Hematopoietic multipotent progenitor cell treated with erythropoietin and hydrocortisone succinate and interleukin-3 and kit ligand, for 6 days (in vitro differentiated cells): ENCODE results near the gene NDFIP1.

Experiments
- DNase-seq: peaks from one replicate; pipeline ENCODE4 v3.0.0-alpha.2; 2015

NDFIP1 gene

DNA sequence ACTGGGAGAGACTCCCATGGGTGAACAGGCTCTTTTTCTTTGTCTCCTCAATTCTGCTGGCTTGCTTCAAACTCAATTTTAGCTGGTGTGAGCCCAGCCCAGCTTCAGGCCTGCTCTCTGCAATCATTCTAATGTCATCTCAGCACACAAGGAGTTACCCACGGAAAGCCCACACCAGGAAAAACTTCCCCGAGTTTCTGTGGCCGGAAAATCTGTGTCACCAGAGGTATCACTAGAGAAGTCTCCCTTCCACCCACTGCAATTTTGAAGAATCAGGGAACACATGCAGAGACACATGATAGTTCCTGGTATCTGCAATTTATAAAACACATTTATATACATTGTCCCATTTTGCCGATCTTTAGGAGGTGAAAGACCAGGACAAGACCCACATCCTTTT, 13.5 kb upstream of the NDFIP1 start:
- DNase-seq, result no peak

DNA sequence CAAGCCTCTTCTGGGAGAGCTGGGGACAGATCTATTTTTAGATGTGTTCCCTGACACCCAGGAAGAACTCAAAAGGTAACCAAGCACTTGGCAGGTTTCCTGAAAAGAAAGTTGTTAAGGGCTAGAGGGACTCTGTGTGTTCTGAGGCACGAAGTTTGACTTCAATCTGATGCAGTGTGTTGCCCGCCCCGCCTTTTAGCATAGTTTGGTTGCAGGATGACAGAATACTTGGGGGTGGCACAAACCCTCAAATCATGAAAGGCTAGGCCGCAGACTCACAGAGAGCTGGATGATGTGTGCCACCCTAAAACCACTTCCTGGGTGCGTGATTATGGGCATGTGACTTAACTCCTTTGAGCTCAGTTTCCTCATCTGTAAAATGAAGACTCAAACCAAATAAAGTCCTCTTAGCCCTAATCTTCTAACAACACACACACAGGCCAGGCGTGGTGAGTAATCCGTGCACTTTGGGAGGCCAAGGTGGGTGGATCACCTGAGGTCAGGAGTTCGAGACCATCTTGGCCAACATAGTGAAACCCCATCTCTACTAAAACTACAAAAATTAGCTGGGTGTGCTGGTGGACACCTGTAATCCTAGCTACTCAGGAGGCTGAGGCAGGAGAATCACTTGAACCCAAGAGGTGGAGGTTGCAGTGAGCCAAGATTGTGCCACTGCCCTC, 12.8 kb upstream of the NDFIP1 start:
- DNase-seq, result peak; percentile 69

DNA sequence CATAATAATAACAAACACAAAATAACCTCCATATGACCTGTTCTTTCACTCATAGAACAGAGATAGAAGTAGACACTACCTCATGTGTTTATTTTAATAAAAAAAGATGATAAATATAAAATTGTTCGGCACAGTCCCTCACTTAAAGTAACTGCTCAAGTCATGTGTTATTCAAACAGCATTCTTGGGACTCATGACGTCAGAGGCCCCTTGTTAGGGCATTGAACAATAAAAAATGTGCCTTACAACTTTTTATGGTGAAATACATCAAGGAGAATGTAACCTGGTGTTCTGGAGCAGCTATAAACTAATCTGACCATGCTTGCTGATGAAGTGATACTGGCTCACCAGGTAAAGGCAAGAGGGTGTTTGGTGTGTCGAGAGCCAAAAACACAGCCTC, 12.2 kb upstream of the NDFIP1 start:
- DNase-seq, result no peak

DNA sequence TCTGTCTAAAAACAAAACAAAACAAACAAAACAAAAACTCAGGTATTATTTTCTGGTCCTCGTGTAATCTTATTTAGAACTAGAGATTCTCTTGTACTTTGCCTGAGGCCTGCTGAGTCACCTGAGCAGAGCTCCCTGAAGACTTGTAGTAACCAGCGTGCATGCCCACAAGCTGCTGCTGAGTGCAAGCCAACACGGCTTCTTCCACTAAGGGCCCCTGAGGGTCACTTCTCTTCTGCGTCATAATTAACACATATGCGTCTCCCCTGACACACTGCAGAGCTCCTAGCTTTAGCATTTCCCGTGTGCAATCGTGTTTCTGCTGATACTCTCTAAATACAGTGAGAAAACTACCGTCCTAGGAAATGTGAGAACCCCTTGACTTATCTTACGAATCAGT, 10.9 kb upstream of the NDFIP1 start:
- DNase-seq, result no peak

DNA sequence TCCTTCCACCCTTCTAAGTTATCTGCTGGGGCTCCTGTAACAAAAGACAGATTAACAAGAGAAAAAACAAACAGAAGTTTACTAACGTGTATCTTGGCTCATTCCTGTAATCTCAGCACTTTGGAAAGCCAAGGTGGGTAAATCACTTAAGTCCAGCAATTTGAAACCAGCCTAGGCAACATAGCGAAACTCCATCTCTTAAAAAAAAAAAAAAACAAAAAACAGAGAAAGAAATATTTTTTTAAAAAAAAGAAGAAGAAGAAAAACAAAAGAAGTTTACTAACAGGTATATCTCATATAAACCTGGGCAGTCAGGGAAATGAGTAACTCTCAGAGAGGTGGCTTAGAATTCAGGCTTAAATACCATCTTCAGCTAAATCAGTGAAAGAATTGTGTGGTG, 10.3 kb upstream of the NDFIP1 start:
- no peak for DNase-seq

DNA sequence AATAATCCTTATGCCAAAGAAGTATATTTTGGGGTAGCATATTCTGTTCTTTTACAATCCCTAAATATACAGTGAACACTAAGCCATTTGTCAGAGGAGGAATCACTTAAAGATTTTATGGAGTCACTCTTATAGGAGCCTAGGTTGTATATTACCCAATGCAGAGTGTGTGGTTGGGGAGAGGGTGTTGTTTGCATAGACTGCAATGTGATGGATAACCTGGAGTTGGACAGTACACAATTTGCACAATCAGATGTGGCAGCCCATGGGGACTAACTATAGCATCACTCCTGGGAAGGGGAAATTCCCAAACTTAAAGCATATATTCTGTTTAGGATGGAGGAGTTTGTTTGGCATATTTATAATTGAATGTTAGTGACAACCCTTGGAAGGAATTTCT, 9.6 kb upstream of the NDFIP1 start:
- DNase-seq, result no peak

DNA sequence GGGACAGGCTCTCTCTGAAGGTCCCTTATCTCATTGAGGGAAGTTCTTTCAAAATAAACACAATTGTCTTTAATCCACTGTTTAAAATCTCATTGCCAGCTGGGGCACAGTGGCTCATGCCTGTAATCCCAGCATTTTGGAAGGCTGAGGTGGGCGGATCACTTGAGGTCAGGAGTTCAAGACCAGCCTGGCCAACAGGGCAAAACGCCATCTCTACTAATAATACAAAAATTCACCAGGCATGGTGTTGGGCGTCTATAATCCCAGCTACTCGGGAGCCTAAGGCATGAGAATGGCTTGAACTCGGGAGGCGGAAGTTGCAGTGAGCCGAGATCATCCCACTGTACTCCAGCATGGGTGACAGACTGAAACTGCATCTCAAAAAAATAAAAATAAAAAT, 8.3 kb upstream of the NDFIP1 start:
- DNase-seq, result peak; percentile 41

DNA sequence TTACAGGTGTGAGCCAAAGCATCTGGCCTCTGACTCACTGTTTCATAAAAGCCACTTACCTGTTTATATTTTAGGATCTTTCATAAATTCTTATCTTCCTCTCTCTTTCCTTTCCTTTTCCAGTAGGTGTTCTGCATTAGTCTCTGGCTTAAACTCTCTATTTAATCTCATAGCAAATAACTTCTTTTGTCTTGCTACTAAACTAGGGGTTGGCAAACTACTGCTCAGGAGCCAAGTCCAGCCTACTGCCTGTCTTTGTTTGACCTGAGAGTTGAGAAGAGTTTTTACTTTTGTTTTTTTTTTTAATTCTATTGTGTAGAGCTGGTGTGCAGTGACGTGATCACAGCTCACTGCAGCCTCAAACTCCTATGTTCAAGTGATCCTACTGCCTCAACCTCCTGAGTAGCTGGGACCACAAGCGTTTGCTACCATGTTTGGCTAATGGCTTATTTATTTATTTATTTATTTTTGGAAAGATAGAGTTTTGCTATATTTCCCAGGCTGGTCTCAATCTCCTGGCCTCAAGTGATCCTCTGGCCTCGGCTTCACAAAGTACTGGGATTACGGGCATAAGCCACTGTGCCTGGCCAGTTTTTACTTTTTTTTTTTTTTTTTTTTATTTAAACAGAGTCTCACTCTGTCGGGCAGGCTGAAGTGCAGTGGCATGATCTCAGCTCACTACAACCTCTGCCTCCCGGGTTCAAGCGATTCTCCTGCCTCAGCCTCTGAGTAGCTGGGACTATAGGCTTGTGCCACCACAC, 5.4 kb upstream of the NDFIP1 start:
- DNase-seq, result no peak

DNA sequence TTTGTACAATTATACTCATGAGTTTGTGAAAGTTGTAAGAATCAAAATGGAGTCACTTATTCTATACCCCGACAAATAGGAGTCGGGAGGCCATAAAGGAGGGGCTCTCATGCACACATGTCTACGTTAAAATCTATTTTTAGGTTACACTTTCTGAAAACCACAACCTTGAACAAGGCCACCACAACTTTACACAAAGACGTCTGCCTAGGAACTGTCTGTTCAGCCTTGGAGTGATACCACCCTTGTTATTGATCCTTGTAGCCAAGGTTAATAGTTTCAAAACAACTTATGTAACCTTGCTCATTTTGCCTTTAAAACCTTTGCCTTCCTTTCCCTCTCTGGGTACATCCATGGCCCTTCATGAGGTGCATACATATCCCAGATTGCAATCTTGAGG, 4.1 kb upstream of the NDFIP1 start:
- DNase-seq, result peak; percentile 51

DNA sequence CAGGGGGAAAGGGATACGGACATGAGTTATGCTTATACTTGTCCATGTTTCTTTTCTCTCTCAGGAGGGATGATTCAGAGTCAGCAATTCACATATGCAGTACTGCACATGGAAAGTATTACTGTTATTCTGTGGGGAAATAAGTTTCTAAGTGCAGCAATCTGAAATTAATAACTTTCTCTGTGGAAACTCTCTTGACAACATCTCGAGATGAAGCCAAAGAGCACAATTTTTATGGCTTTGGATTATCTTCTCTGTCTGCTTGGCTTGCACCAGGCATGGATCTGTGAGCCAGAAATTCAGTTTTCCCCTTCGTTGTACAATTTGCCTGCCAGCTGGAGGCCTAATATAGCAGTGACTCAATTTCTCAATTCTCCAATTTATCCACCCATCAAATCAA, 2.5 kb upstream of the NDFIP1 start:
- DNase-seq, result no peak

DNA sequence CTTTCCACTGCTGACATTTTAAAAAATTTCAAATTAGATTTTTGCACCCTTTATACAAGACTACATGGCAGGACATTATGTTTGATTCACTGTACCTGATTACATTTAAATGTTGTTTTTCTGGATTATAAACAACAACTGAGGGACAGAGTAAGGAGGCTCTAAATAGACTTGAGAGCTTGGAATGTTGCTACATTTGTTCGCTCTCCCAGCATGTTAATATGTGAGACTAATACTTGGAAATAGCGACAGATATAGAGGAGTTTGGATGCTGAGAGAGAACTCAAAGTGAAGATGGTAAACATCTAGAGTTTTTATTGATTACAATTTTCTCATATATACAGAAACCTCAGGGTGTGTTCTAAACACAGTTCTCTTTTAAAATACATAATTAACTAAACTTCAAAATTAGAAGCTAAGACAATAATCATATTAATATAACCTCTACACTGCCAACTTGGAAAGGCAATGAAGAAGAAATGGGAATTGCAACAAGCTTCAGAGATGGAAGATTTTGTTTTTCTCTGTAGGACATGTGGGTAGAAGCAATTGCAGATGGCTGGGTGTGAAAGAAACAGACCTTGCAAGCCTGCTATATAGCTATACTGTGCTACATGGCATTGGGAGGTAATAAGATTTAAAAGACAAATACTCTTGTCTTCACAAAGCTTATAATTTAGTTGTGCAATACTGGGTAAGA, 1.4 kb upstream of the NDFIP1 start:
- no peak for DNase-seq

DNA sequence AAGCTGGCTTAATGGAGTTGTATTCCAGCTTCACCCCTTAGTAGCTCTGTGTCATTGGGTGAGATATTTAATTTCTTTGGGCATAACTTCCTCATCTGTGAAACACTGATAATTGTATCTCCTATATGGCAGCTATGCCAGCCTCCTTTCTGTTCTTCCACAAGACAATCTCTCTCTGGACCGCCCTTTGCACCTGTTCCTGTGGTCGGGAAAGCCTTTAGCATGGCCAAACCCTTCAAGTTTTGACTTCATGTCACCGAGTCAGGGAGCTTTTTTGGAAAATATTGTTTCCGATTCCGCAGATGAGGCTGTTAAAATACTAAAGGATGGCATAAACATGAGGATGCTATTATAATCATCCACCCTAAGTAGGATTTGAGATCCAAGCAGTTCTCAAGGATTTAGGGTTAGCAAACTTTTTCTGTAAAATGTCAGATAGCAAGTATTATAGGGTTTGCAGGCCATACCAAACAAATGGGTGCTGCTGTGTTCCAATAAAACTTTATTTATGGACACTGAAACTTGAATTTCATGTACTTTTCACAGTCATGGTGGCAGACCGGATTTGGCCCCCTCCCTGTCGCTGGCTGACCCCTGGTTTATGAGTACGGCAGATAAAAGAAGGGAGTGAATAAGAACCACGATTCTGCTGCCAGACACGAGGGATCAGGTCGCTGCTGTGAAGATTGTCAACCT, 695 bp upstream of the NDFIP1 start:
- peak; percentile 98 for DNase-seq

DNA sequence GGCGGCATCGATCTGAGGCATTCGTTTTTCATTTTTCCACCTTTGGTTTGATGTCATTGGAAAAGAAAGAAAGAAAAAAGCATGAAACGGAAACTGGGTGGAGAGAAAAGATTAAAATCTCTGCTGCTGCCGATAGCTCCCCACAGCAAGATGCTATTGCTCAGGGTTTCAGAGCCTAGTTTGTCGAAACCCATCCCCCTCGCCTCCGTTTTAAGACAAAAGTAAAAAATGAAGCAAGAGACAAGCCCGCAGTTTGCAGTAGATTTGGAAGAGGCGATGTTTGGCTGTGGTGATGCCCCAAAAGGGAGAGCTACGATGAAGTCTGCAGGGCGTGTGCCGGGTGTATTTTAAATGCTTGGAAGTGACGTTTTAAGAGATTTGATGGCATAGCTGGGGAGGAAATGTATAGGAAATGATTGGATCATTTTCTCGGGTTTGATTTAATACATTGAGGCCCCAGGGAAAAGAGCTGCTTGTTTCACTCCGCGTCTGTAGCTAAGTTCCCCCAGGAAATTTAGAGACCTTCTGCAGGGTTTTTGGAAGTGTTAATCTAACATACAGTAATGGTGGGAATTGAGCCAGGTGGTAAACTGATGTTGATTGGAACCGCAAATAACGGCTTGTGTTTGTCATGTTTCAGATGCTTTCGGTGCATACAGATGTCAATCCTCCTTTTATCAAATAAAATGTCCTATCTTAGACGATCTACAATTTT, 909 bp downstream of the NDFIP1 start:
- DNase-seq, result peak; percentile 60

DNA sequence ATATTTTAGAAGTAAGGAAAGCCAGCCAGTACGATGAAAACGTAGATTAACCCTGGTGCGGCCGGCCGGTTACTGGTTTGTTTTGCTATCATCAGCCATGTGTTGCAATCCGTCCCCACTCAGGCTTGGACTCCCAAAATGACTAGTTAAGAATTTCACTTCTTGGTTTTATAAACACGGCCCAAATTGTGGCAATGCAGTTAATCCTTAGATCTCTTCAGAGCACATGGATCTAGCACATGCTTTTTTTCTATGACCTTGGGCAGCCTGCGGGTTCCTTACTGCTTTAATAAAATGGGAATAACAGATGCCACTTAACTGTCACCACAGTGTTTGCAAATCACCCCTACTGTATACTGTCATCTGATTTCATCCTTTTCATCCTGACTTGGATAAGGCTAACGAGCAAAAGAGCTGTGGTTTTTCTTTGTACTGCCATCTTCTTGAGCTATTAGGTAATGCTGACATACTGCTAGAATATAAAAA, 1.5 kb downstream of the NDFIP1 start:
- DNase-seq, result peak; percentile 76

DNA sequence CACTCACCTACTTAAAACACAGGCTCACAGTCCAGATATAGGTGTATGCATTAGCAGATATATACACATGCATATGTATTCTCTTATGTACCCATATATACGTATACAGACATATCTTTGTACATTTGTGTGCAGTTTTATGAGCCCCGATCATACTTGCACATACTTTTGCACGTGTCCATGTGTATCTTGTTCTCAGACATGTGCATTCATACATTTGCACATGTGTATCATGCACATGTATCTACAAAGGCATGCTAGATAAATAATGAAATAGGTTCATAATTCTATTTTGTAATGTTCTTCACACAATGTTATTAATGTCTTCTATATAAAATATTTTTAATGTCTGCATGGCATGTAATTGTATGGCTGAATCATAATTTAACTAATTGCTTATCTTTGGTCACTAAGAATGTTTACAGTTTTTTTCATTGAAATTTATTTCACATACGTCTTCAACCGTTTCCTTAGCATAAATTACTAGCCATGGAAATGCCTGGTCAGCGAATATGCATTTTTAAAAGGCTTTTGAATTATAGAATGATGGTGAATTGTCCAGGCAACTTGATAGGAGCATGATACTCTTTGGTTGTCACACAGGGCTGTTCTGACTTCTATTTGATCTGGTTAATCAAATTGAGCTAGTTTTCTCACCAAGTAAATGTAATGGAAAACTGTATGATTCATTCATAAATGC, 2.6 kb downstream of the NDFIP1 start:
- DNase-seq, result no peak

DNA sequence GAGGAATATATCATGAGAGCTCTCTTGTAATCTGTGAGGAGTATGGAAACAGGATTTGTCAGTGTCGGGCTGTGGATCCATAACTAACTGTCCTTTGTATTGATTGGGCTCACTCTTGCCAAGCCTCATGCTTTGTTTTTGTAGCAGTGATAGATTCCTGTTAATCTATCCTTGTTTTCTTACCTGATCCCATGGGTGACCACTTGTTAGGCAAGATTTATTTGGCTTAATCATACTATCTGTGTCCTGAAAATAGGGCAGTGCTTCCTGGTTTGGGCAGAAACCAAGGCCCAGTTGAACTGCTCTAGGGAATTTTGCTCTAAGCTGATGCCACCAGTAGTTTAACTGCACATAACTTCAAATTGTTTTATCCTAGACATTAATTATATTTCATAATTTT, 6.1 kb downstream of the NDFIP1 start:
- DNase-seq, result no peak

DNA sequence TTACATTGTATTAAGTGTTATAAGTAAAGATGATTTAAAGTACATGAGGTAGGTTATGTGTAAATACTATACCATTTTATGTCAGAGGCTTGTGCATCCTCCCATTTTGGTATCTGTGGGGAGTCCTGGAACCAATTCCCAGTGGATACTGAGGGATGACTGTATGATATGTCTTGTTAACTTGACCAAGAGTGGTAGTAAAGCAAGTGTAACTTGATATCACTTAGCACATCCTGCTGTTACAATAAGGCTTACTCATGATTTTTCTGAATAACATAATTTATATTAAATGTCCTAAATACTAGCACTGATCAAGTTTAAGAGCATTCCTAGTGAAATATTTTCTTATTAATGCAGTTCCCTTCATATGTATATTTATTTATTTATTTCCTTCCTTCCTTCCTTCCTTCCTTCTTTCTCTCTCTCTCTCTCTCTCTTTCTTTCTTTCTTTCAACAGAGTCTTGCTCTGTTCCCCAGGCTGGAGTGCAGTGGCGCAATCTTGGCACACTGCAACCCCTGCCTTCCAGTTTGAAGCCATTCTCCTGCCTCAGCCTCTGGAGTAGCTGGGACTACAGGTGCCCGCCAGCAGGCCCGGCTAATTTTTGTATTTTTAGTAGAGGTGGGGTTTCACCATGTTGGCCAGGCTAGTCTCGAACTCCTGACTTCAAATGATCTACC, 7.5 kb downstream of the NDFIP1 start:
- no peak for DNase-seq

DNA sequence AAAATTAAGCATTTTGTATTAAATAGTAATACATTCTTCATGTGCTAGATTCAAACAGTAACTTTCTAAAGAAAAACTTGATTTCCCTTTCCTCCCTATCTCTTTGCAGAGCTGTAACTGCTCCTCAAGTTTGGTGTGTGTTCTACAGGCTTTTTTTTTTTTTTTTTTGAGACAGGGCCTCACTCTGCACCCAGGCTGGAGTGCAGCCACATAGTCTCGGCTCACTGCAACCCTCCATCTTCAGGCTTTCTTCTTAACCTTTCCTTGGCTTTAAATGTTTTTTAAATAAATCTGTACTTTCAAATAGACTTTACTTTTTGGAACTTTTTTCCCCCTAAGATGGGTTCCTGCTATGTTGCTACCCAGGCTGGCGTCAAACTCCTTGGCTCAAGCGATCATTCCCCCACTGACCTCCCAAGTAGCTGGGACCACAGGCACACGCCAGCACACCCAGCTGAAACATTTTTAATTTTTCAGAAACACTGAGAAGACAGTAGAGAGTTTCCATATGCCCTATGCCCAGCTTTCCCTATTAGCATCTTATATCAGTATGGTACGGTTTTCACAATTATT, 9.1 kb downstream of the NDFIP1 start:
- DNase-seq, result no peak

DNA sequence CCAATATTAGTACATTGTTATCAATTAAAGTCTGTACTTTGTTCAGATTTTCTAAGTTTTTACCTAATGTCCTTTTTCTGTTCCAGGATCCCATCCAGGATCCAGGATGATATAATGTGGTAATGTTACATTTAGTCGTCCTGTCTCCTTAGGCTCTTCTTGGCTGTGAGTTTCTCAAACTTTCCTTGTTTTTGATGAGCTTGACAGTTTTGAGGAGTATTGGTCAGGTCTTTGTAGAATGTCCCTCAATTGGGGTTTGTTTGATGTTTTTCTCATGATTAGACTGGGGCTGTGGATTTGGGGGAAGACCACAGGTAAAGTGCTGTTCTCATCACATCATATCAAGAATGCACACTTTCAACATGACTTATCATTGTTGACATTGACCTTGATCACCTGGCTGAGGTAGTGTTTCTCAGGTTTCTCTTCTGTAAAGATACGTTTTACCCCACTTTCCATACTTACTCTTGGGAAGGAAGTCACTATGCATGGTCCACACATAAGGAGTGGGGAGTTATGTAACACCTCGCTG, 9.6 kb downstream of the NDFIP1 start:
- no peak for DNase-seq

DNA sequence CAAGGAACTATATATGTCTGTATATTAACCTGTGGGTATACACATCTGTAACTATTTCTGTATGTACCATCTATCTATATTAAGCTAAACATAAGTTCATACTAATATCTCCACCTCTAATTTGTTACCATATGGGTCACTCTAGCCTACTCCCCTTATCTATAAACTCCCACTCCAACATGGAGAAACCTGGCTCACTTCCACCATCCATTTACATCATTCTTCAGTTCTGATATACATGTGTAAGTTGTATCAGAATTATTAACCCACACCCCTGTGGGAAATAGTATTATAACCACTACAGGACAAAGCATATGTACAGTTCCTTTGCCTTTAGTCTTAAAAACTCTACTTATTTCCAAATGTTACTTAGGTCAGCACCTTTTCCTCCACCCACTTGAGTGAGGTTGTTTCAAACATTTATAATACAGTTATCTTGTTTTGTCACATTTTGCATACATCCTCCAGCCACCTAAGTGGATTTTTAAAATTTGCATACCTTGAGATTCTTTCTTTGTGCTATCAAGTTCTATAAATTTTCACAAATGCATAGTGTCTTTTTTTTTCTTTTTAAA, 10.6 kb downstream of the NDFIP1 start:
- DNase-seq, result peak; percentile 90
